HAP-1 (cell line): ENCODE data around the gene KAZN.
"Not testable (repeated sequence)": the region's sequence is repeated elsewhere in the genome, so short reads cannot be mapped to it uniquely, and the experiment has no call there.

ENCODE experiments used
- DNase-seq, 2 experiments: peaks; one replicate each; pipeline ENCODE4 v3.0.0-alpha.2; 2016 to 2020; ENCODE audit warnings: low spot score in 2 of 2
- H3K27me3 ChIP-seq: fragments of 250-450 bp; sonication (Bioruptor Pico); 2 replicates; pipeline ENCODE4 v1.5.1; 2020; ENCODE audit warnings: low read depth, mild to moderate bottlenecking, moderate library complexity
- H3K36me3 ChIP-seq: fragments of 250-450 bp; sonication (Bioruptor Pico); replicated peaks from 2 replicates; pipeline ENCODE4 v1.5.1; 2020; ENCODE audit warnings: mild to moderate bottlenecking
- H3K4me1 ChIP-seq: fragments of 250-450 bp; sonication (Bioruptor Pico); 2 replicates; pipeline ENCODE4 v1.5.1; 2020; ENCODE audit warnings: mild to moderate bottlenecking
- H3K4me3 ChIP-seq: fragments of 250-450 bp; sonication (Bioruptor Pico); 2 replicates; pipeline ENCODE4 v1.5.1; 2020; ENCODE audit warnings: mild to moderate bottlenecking, moderate library complexity
- H3K9me3 ChIP-seq: fragments of 250-450 bp; sonication (Bioruptor Pico); 2 replicates; pipeline ENCODE4 v1.5.1; 2020; ENCODE audit warnings: mild to moderate bottlenecking, moderate library complexity
- in situ Hi-C: fragments of 300-500 bp; cut with MboI; formaldehyde crosslinking; loops from 3 replicates; pipeline ENCODE4 v1.14.3; 2020; ENCODE audit warnings: low sequenced_read_pairs, inconsistent platforms, mixed read lengths

The KAZN gene

DNA sequence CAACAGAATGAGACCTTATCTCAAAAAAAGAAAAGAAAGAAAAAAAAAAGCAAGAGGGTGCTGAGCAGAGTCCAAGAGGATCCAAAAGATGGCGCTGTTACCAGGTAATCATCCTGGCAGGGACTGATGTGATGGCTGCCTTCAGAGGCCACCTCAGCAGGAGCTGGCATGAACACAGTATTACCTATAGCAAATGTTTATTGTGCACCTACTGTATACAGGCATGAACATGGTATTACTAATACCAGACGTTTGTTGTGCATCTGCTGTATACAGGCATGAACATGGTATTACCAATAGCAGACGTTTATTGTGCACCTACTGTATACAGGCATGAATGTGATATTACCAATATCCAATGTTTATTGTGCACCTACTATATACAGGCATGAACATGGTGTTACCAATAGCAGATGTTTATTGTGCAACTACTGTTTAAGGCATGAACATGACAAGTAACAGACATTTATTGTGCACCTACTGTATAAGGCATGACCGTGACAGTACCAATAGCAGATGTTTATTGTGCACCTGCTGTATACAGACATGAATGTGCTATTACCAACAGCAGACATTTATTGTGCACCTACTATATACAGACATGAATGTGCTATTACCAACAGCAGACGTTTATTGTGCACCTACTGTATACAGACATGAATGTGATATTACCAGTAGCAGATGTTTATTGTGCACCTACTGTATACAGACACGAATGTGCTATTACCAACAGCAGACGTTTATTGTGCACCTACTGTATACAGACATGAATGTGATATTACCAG lies 439.9 kb downstream of the KAZN start:
- no peaks in the 10 kb centered on the region for H3K9me3 ChIP-seq
- in situ Hi-C loops, result loop anchor here (25.0 kb wide), 3 partner anchors 451 to 1076 kb away; partner anchors contain the start of gene KAZN
- no peaks in the 10 kb centered on the region for H3K36me3 ChIP-seq
- H3K4me1 ChIP-seq, result peaks cover 5% of the 10 kb centered on the region
- no peaks in the 10 kb centered on the region for H3K27me3 ChIP-seq
- no peak overlapping the region for H3K4me3 ChIP-seq
- DNase-seq, result peak; percentile 49 to 57

DNA sequence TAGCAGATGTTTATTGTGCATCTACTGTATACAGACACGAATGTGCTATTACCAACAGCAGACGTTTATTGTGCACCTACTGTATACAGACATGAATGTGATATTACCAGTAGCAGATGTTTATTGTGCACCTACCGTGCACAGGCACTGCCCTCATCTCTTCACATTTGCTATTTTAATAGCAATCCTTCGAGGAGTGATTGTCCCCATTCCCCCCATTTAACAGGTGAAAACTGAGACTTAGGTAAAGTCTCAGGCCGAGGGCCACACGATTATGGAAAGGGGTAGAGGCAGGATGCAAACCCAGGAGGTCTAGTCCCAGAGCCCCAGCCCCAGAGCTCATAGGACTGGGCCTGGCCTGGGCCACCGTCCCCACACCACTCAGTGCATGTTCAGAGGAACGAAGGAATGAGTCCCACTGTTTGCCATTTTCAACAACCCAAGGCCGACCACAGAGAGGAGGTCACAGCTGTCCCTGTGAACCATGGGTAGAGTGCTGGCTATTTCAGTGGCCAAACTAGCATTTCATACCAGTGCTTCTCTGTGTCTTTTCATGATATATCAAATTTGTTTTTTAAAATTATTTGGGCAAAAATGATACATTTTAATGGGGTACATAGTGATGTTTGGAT lies 440.6 kb downstream of the KAZN start:
- DNase-seq, result no peak
- Histone ChIP-seq H3K9me3 (no peaks in the 10 kb centered on the region), H3K4me1 (no peaks in the 10 kb centered on the region), H3K27me3 (no peaks in the 10 kb centered on the region), H3K4me3 (no peak overlapping the region), H3K36me3 (no peaks in the 10 kb centered on the region)
- in situ Hi-C loops, result loop anchor here (25.0 kb wide), 3 partner anchors 452 to 1077 kb away; partner anchors contain the start of gene KAZN

GRCh38 chr1:15039901-15040300 lies 441.4 kb downstream of the KAZN start:
- Histone ChIP-seq H3K36me3 (no peaks in the 10 kb centered on the region), H3K4me3 (no peak overlapping the region), H3K27me3 (no peaks in the 10 kb centered on the region), H3K4me1 (no peaks in the 10 kb centered on the region), H3K9me3 (no peaks in the 10 kb centered on the region)
- no peak for DNase-seq
- in situ Hi-C loops, result loop anchor here (25.0 kb wide), 3 partner anchors 453 to 1078 kb away; partner anchors contain the start of gene KAZN

DNA sequence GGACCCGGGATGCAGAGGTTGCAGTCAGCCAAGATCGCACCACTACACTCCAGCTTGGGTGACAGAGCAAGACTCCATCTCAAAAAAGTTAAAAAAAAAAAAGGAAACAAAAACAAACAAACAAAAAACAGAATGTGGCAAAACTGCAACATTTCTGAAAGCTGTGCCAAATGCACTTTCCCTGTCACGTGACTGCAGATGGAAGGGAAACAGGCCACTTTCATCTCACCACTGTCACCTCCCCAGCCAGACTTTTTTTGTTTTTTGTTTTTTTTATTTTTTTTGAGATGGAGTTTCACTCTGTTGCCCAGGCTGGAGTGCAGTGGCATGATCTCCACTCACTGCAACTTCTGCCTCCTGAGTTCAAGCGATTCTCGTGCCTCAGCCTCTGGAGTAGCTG lies 442.2 kb downstream of the KAZN start:
- not testable (repeated sequence) for DNase-seq, H3K4me3 ChIP-seq, H3K36me3 ChIP-seq, H3K27me3 ChIP-seq, H3K4me1 ChIP-seq, H3K9me3 ChIP-seq
- in situ Hi-C loops, result loop anchor here (25.0 kb wide), 3 partner anchors 453 to 1078 kb away; partner anchors contain the start of gene KAZN

DNA sequence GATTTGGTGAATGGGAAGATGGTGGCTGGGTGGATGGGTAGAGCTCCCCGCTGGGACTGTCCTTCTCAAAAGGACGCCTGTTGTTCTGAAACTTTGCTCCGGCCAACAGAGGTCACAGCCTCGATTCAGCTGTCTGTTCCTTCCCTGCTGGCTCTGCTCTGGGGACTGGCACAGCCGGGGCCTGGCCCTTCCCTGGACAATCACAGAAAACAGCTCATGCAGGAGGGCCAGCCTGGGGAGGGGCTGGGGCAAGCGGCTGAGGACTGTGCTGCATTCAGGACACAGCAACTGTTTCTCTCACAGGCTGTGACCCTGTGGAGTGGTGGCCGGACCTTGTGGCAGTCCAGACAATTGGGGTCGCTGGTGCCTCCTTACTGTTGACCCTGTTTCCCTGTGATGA lies 444.4 kb downstream of the KAZN start:
- H3K9me3 ChIP-seq, result no peaks in the 10 kb centered on the region
- H3K4me3 ChIP-seq, result no peak overlapping the region
- H3K36me3 ChIP-seq, result no peaks in the 10 kb centered on the region
- H3K27me3 ChIP-seq, result no peaks in the 10 kb centered on the region
- no peaks in the 10 kb centered on the region for H3K4me1 ChIP-seq
- in situ Hi-C loops, result loop anchor here (25.0 kb wide), 3 partner anchors 456 to 1081 kb away; partner anchors contain the start of gene KAZN
- no peak for DNase-seq

DNA sequence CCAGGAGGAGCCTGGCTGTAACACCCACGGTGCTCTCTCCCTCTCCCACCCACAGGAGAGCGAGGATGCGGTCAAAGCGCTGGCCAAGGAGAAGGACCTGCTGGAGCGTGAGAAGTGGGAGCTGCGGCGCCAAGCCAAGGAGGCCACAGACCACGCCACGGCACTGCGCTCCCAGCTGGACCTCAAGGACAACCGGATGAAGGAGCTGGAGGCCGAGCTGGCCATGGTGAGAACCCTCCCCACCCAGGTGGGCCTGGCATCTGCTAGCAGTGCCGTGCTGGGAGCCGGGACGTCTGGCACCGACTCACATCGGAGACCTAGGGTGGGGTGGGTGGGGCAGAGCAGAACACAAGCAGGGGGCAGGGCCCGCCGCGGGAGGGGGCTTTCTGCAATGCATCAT lies 445.4 kb downstream of the KAZN start:
- no peak overlapping the region for H3K4me3 ChIP-seq
- H3K4me1 ChIP-seq, result no peaks in the 10 kb centered on the region
- in situ Hi-C loops, result loop anchor here (25.0 kb wide), 3 partner anchors 457 to 1082 kb away; partner anchors contain the start of gene KAZN
- no peak for DNase-seq
- no peaks in the 10 kb centered on the region for H3K27me3 ChIP-seq
- H3K9me3 ChIP-seq, result no peaks in the 10 kb centered on the region
- no peaks in the 10 kb centered on the region for H3K36me3 ChIP-seq

- Histone ChIP-seq H3K9me3 (no peaks in the 10 kb centered on the region), H3K27me3 (no peaks in the 10 kb centered on the region), H3K4me3 (no peak overlapping the region), H3K36me3 (no peaks in the 10 kb centered on the region), H3K4me1 (no peaks in the 10 kb centered on the region)
- in situ Hi-C loops, result loop anchor here (25.0 kb wide), 3 partner anchors 458 to 1083 kb away; partner anchors contain the start of gene KAZN
- DNase-seq, result no peak
Measured at GRCh38 chr1:15045123-15045522, 446.6 kb downstream of the KAZN start.

- Histone ChIP-seq H3K36me3 (no peaks in the 10 kb centered on the region), H3K9me3 (no peaks in the 10 kb centered on the region), H3K4me3 (no peak overlapping the region), H3K4me1 (no peaks in the 10 kb centered on the region), H3K27me3 (no peaks in the 10 kb centered on the region)
- peak; percentile 35 to 87 for DNase-seq
- in situ Hi-C loops, result loop anchor here (25.0 kb wide), 3 partner anchors 459 to 1084 kb away; partner anchors contain the start of gene KAZN
Measured at GRCh38 chr1:15046487-15047165, 448.1 kb downstream of the KAZN start.

DNA sequence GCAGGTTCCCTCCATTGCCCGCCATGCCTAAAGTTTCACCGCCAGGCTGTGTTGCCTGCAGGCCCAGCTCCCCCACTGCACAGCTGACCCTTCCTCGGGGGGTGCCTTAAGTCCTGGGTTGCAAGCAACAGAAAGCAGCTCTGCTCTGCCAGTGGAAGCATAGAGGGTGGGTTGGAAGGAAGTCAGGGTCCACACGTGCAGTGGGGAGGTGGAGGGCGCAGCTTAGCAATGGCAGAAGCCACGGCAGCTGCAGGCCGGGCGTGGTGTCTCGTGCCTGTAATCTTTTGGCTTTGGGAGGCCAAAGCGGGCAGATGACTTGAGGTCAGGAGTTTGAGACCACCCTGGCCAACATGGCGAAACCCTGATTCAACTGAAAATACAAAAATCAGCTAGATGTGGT lies 448.8 kb downstream of the KAZN start:
- H3K27me3 ChIP-seq, result no peaks in the 10 kb centered on the region
- in situ Hi-C loops, result loop anchor here (25.0 kb wide), 3 partner anchors 460 to 1085 kb away; partner anchors contain the start of gene KAZN
- H3K9me3 ChIP-seq, result no peaks in the 10 kb centered on the region
- H3K36me3 ChIP-seq, result no peaks in the 10 kb centered on the region
- no peaks in the 10 kb centered on the region for H3K4me1 ChIP-seq
- H3K4me3 ChIP-seq, result no peak overlapping the region
- no peak for DNase-seq

GRCh38 chr1:15048437-15048980 lies 450.0 kb downstream of the KAZN start:
- DNase-seq, result no peak
- no peak overlapping the region for H3K4me3 ChIP-seq
- H3K27me3 ChIP-seq, result no peaks in the 10 kb centered on the region
- H3K4me1 ChIP-seq, result no peaks in the 10 kb centered on the region
- no peaks in the 10 kb centered on the region for H3K36me3 ChIP-seq
- H3K9me3 ChIP-seq, result no peaks in the 10 kb centered on the region
- in situ Hi-C loops, result loop anchor here (25.0 kb wide), 3 partner anchors 461 to 1086 kb away; partner anchors contain the start of gene KAZN

GRCh38 chr1:15049067-15049466 lies 450.6 kb downstream of the KAZN start:
- no peaks in the 10 kb centered on the region for H3K36me3 ChIP-seq
- no peak for DNase-seq
- H3K27me3 ChIP-seq, result no peaks in the 10 kb centered on the region
- no peaks in the 10 kb centered on the region for H3K9me3 ChIP-seq
- no peaks in the 10 kb centered on the region for H3K4me1 ChIP-seq
- in situ Hi-C loops, result loop anchor here (25.0 kb wide), 3 partner anchors 462 to 1087 kb away; partner anchors contain the start of gene KAZN
- H3K4me3 ChIP-seq, result no peak overlapping the region

- no peak overlapping the region for H3K4me3 ChIP-seq
- no peaks in the 10 kb centered on the region for H3K27me3 ChIP-seq
- in situ Hi-C loops, result no loop called here
- no peak for DNase-seq
- no peaks in the 10 kb centered on the region for H3K4me1 ChIP-seq
- H3K36me3 ChIP-seq, result no peaks in the 10 kb centered on the region
- no peaks in the 10 kb centered on the region for H3K9me3 ChIP-seq
Measured at GRCh38 chr1:15051882-15052528, 453.5 kb downstream of the KAZN start.

DNA sequence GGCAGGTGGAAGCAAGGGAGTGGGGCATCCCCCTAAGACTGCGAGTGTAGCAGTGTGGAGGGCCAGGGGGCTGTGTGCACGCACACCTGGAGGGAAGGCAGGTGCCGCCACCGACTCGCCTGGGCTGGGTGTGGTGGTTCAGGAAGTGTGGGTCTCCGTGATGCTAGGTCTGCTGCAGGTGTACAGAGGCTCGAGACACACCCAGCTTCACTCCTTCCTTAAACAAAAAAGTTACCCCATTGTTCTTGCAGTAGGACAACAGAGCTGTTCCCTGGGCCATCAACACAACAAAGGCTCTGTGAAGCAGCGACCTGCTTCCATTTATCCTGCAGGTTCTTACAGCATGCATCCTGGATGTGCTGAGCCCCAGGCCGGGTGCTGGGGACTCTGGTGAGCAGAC lies 454.7 kb downstream of the KAZN start:
- no peak overlapping the region for H3K4me3 ChIP-seq
- no peaks in the 10 kb centered on the region for H3K4me1 ChIP-seq
- in situ Hi-C loops, result no loop called here
- H3K27me3 ChIP-seq, result no peaks in the 10 kb centered on the region
- no peak for DNase-seq
- no peaks in the 10 kb centered on the region for H3K9me3 ChIP-seq
- H3K36me3 ChIP-seq, result no peaks in the 10 kb centered on the region; the same call in 1 of the 2 replicates
